PC-9 (cell line): ENCODE results near the gene GEMIN5.

ENCODE experiments used
- EZH2 ChIP-seq: fragments of 200-600 bp; sonication (generic); IDR thresholded peaks from 2 replicates; pipeline ENCODE4 v1.8.0; 2017; ENCODE audit warnings: antibody characterized with exemption, low read depth
- TF ChIP-seq, protein P1 (sequence below): fragments of 200-600 bp; sonication (generic); conservative IDR thresholded peaks from 2 replicates; pipeline ENCODE4 v1.6.1; 2017; ENCODE audit warnings: mixed run types, antibody characterized with exemption, mild to moderate bottlenecking, moderate library complexity

DNA sequence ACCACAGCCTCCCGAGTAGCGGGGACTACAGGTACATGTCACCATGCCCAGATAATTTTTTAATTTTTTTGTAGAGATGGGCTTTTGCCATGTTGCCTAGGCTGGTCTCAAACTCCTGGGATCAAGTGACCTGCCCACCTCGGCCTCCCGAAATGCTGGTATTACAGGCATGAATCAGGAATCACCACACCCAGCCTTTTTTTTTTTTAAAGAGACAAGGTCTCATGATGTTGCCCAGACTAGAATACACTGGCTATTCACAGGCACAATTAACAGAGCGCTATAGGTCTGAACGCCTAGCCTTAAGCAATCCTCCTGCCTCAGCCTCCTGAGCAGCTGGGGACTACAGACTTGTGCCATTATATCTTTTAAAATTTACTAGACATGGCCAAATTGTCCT, 36.1 kb downstream of the GEMIN5 start:
- TF ChIP-seq, protein P1, sequence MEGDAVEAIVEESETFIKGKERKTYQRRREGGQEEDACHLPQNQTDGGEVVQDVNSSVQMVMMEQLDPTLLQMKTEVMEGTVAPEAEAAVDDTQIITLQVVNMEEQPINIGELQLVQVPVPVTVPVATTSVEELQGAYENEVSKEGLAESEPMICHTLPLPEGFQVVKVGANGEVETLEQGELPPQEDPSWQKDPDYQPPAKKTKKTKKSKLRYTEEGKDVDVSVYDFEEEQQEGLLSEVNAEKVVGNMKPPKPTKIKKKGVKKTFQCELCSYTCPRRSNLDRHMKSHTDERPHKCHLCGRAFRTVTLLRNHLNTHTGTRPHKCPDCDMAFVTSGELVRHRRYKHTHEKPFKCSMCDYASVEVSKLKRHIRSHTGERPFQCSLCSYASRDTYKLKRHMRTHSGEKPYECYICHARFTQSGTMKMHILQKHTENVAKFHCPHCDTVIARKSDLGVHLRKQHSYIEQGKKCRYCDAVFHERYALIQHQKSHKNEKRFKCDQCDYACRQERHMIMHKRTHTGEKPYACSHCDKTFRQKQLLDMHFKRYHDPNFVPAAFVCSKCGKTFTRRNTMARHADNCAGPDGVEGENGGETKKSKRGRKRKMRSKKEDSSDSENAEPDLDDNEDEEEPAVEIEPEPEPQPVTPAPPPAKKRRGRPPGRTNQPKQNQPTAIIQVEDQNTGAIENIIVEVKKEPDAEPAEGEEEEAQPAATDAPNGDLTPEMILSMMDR: no peak
- no peak for TF ChIP-seq EZH2
